IPS-20b (cell line): ENCODE results near the gene RDH13.

ENCODE experiments used
- H3K27ac ChIP-seq: one replicate; pipeline ENCODE4 v1.5.1; 2013; ENCODE audit warnings: low read length
- H3K27me3 ChIP-seq: 2 replicates; pipeline ENCODE4 v1.6.1; 2013; ENCODE audit warnings: mild to moderate bottlenecking, low read length, inconsistent platforms; ENCODE audit not compliant: insufficient read depth
- H3K36me3 ChIP-seq: 2 replicates; pipeline ENCODE4 v1.6.1; 2013; ENCODE audit warnings: low read depth, mild to moderate bottlenecking, inconsistent platforms, low read length, moderate library complexity; ENCODE audit not compliant: insufficient read depth
- H3K4me1 ChIP-seq: 2 replicates; pipeline ENCODE4 v1.6.1; 2013; ENCODE audit warnings: mild to moderate bottlenecking, control low read depth, inconsistent platforms, low read length, moderate library complexity; ENCODE audit not compliant: insufficient read depth
- H3K4me3 ChIP-seq: 2 replicates; pipeline ENCODE4 v1.5.1; 2013; ENCODE audit warnings: mild to moderate bottlenecking, low read length, inconsistent platforms
- H3K9ac ChIP-seq: 2 replicates; pipeline ENCODE4 v1.6.1; 2013; ENCODE audit warnings: low read depth, mild to moderate bottlenecking, inconsistent platforms, low read length, moderate library complexity
- H3K9me3 ChIP-seq: 2 replicates; pipeline ENCODE4 v1.6.1; 2013; ENCODE audit warnings: mild to moderate bottlenecking, low read depth, low read length, inconsistent platforms; ENCODE audit not compliant: insufficient read depth

Gene RDH13

GRCh38 chr19:55098716-55099556, 36.0 kb upstream of the RDH13 start:
- no peaks in the 10 kb centered on the region for H3K27me3 ChIP-seq
- no peak overlapping the region for H3K9ac ChIP-seq
- no peak overlapping the region for H3K27ac ChIP-seq

GRCh38 chr19:55097864-55098715, 35.1 kb upstream of the RDH13 start:
- Histone ChIP-seq H3K4me3 (no peak overlapping the region), H3K9ac (no peak overlapping the region; the same call in 1 of the 2 replicates), H3K4me1 (0 out of 2 replicates have a peak, but pooled peaks cover 2% of the 10 kb centered on the region), H3K9me3 (no peaks in the 10 kb centered on the region), H3K27ac (no peak overlapping the region), H3K36me3 (peaks cover 9% of the 10 kb centered on the region; the same call in 1 of the 2 replicates), H3K27me3 (no peaks in the 10 kb centered on the region)

More at GRCh38 chr19:55098716-55099556, 36.0 kb upstream of the RDH13 start:
- Histone ChIP-seq H3K9me3 (no peaks in the 10 kb centered on the region), H3K36me3 (peaks cover 13% of the 10 kb centered on the region; the same call in 1 of the 2 replicates), H3K4me3 (no peak overlapping the region), H3K4me1 (0 out of 2 replicates have a peak, but pooled peaks cover 2% of the 10 kb centered on the region)

DNA sequence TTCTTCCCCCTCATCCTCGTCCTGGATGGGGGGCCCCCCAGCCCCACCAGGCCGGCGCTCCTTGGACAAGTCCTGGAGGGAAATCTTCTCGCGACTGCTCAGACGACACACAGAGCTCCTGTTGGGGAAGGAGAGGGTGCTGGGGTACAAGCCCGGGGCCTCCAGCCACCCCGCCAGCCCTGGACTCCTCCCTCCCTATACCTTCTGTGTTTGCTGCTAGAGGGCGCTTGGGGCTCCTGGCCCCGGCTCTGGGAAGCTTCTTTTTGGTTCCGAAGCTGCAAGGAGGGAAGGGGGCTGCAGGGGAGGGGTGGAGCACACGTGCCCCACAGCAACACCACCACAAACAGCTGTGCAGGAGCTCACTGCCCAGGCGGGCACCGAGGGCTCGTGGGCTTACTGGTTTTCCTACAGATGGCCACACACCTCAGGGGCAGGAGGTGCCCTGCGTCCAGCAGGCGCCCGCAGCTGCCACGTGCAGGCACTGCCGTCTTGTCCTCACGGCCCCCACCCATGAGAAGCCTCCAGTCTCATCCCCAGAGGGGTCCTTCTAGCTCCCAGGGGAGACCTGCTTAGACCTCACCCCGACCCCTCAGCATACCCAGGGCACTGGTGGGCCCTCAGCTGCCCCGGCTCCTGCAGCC, 33.2 kb upstream of the RDH13 start:
- Histone ChIP-seq H3K9ac (no peak overlapping the region), H3K27me3 (no peaks in the 10 kb centered on the region), H3K9me3 (no peaks in the 10 kb centered on the region), H3K27ac (no peak overlapping the region), H3K4me1 (peaks cover 5% of the 10 kb centered on the region), H3K4me3 (no peak overlapping the region), H3K36me3 (peaks cover 1% of the 10 kb centered on the region; the same call in 1 of the 2 replicates)

GRCh38 chr19:55095260-55096060, 32.5 kb upstream of the RDH13 start:
- no peak overlapping the region for H3K9ac ChIP-seq
- peaks cover 5% of the 10 kb centered on the region for H3K4me1 ChIP-seq
- H3K9me3 ChIP-seq = no peaks in the 10 kb centered on the region
- no peak overlapping the region for H3K27ac ChIP-seq
- H3K27me3 ChIP-seq = no peaks in the 10 kb centered on the region
- H3K4me3 ChIP-seq = no peak overlapping the region
- peaks cover 8% of the 10 kb centered on the region; the same call in 1 of the 2 replicates for H3K36me3 ChIP-seq

- no peaks in the 10 kb centered on the region for H3K9me3 ChIP-seq
- peaks cover 5% of the 10 kb centered on the region for H3K4me1 ChIP-seq
- H3K4me3 ChIP-seq = no peak overlapping the region
- H3K36me3 ChIP-seq = peaks cover 11% of the 10 kb centered on the region; the same call in 1 of the 2 replicates
- H3K27me3 ChIP-seq = no peaks in the 10 kb centered on the region
- no peak overlapping the region for H3K9ac ChIP-seq
- no peak overlapping the region for H3K27ac ChIP-seq
Observed at GRCh38 chr19:55094456-55095259, 31.7 kb upstream of the RDH13 start.

GRCh38 chr19:55092423-55093318, 29.7 kb upstream of the RDH13 start:
- peak overlapping the region; percentile 70 for H3K27ac ChIP-seq
- peak overlapping the region; percentile 73 for H3K4me3 ChIP-seq
- peaks cover 5% of the 10 kb centered on the region for H3K27me3 ChIP-seq
- peaks cover 14% of the 10 kb centered on the region; the same call in 1 of the 2 replicates for H3K36me3 ChIP-seq
- H3K9ac ChIP-seq = peak overlapping the region; percentile 58; the same call in 1 of the 2 replicates
- H3K9me3 ChIP-seq = no peaks in the 10 kb centered on the region
- peaks cover 13% of the 10 kb centered on the region for H3K4me1 ChIP-seq

GRCh38 chr19:55091955-55092354, 29.0 kb upstream of the RDH13 start:
- peak overlapping the region; percentile 73; the same call in 1 of the 2 replicates for H3K4me3 ChIP-seq
- peaks cover 14% of the 10 kb centered on the region; the same call in 1 of the 2 replicates for H3K36me3 ChIP-seq
- H3K4me1 ChIP-seq = peaks cover 15% of the 10 kb centered on the region
- H3K27ac ChIP-seq = peak overlapping the region; percentile 70
- peaks cover 6% of the 10 kb centered on the region for H3K27me3 ChIP-seq
- no peaks in the 10 kb centered on the region for H3K9me3 ChIP-seq
- peak overlapping the region; percentile 58; the same call in 1 of the 2 replicates for H3K9ac ChIP-seq

GRCh38 chr19:55091126-55091910, 28.4 kb upstream of the RDH13 start:
- peaks cover 15% of the 10 kb centered on the region for H3K4me1 ChIP-seq

GRCh38 chr19:55090564-55090963, 27.6 kb upstream of the RDH13 start:
- Histone ChIP-seq H3K9me3 (no peaks in the 10 kb centered on the region), H3K4me3 (no peak overlapping the region), H3K27me3 (peaks cover 14% of the 10 kb centered on the region), H3K36me3 (peaks cover 14% of the 10 kb centered on the region; the same call in 1 of the 2 replicates), H3K9ac (no peak overlapping the region), H3K27ac (no peak overlapping the region), H3K4me1 (peaks cover 15% of the 10 kb centered on the region)

More at GRCh38 chr19:55091126-55091910, 28.4 kb upstream of the RDH13 start:
- Histone ChIP-seq H3K36me3 (peaks cover 14% of the 10 kb centered on the region; the same call in 1 of the 2 replicates), H3K9ac (no peak overlapping the region), H3K27ac (no peak overlapping the region), H3K27me3 (peaks cover 6% of the 10 kb centered on the region), H3K4me3 (peak overlapping the region; percentile 73; the same call in 1 of the 2 replicates), H3K9me3 (no peaks in the 10 kb centered on the region)
